Measurements from ENCODE around the gene RPP21. TPM values are rescaled to one million over a fixed set of nuclear protein-coding genes. Genes with fewer than 3 reads are reported as not detected.

The RPP21 gene
- total RNA-seq, 1 donor from 2014 or later, result 152 TPM

- H3K4me1 ChIP-seq, result no peaks in the 10 kb centered on the region
- H3K36me3 ChIP-seq, result peaks cover 0 to 7% of the 10 kb centered on the region in 2 donors
- intact Hi-C loops (cut with DNase I), result no loop called here
- DNase-seq (ENCODE audit: extremely low spot score in 2 of 2), result no peak
- TF ChIP-seq CTCF (IDR thresholded peaks at IDR 0.05), result no peak
- TF ChIP-seq POLR2AphosphoS5 (IDR thresholded peaks at IDR 0.05; ENCODE audit: insufficient read depth in 1 of 2, low read depth in 1 of 2), result no peak
- TF ChIP-seq POLR2A (IDR thresholded peaks at IDR 0.05), result no peak
- H3K9me3 ChIP-seq, result no peaks in the 10 kb centered on the region
- H3K4me3 ChIP-seq, result no peak overlapping the region
- no peak overlapping the region for H3K27ac ChIP-seq
- no peaks in the 10 kb centered on the region for H3K27me3 ChIP-seq
These were observed 32.7 kb upstream of the RPP21 start for GRCh38 chr6:30312266-30312665.

GRCh38 chr6:30312676-30313321 is 32.2 kb upstream of the RPP21 start:
- TF ChIP-seq POLR2AphosphoS5 (IDR thresholded peaks at IDR 0.05; ENCODE audit: insufficient read depth in 1 of 2, low read depth in 1 of 2) (no peak), CTCF (IDR thresholded peaks at IDR 0.05) (no peak), POLR2A (IDR thresholded peaks at IDR 0.05) (no peak)
- peaks cover 0 to 7% of the 10 kb centered on the region in 2 donors for H3K36me3 ChIP-seq
- H3K9me3 ChIP-seq, result no peaks in the 10 kb centered on the region
- H3K4me1 ChIP-seq, result no peaks in the 10 kb centered on the region
- H3K27me3 ChIP-seq, result no peaks in the 10 kb centered on the region
- no peak for DNase-seq (ENCODE audit: extremely low spot score in 2 of 2)
- H3K27ac ChIP-seq, result no peak overlapping the region
- no peak overlapping the region for H3K4me3 ChIP-seq
- intact Hi-C loops (cut with DNase I), result no loop called here

- peaks cover 0 to 7% of the 10 kb centered on the region in 2 donors for H3K36me3 ChIP-seq
- no peak overlapping the region for H3K4me3 ChIP-seq
- no peaks in the 10 kb centered on the region for H3K9me3 ChIP-seq
These were observed 29.8 kb upstream of the RPP21 start for GRCh38 chr6:30315156-30315555.

GRCh38 chr6:30317913-30318589 is 26.9 kb upstream of the RPP21 start:
- Histone ChIP-seq H3K4me3 (no peak overlapping the region), H3K27ac (no peak overlapping the region), H3K9me3 (no peaks in the 10 kb centered on the region), H3K4me1 (peaks cover 34% of the 10 kb centered on the region), H3K27me3 (no peaks in the 10 kb centered on the region), H3K36me3 (peaks cover 0 to 7% of the 10 kb centered on the region in 2 donors)
- no peak for DNase-seq (ENCODE audit: extremely low spot score in 2 of 2)
- TF ChIP-seq CTCF (IDR thresholded peaks at IDR 0.05) (no peak), POLR2A (IDR thresholded peaks at IDR 0.05) (no peak), POLR2AphosphoS5 (IDR thresholded peaks at IDR 0.05; ENCODE audit: insufficient read depth in 1 of 2, low read depth in 1 of 2) (no peak)
- intact Hi-C loops (cut with DNase I), result no loop called here

More at GRCh38 chr6:30315156-30315555, 29.8 kb upstream of the RPP21 start:
- no peaks in the 10 kb centered on the region for H3K27me3 ChIP-seq
- H3K4me1 ChIP-seq, result peaks cover 17% of the 10 kb centered on the region
- intact Hi-C loops (cut with DNase I), result no loop called here
- no peak for TF ChIP-seq POLR2A (IDR thresholded peaks at IDR 0.05)
- TF ChIP-seq POLR2AphosphoS5 (IDR thresholded peaks at IDR 0.05; ENCODE audit: insufficient read depth in 1 of 2, low read depth in 1 of 2), result no peak
- no peak for TF ChIP-seq CTCF (IDR thresholded peaks at IDR 0.05)
- DNase-seq (ENCODE audit: extremely low spot score in 2 of 2), result no peak
- no peak overlapping the region for H3K27ac ChIP-seq
